Tibial artery (tissue), 4 donors: ENCODE data around the gene IL1A.

Experiments
- DNase-seq, 2 donors: peaks; one replicate each; pipeline ENCODE4 v3.0.0-alpha.2; 2019
- H3K27ac ChIP-seq, 2 donors: fragments of 200-600 bp; sonication (generic) in 1 of 2; 1 replicate in 1 of 2; 2 replicates in 1 of 2; pipeline ENCODE4 v1.5.1; 2018 to 2019; ENCODE audit warnings: mild to moderate bottlenecking in 1 of 2
- H3K27me3 ChIP-seq, 2 donors: fragments of 200-600 bp; sonication (generic) in 1 of 2; one replicate each; pipeline versions ENCODE4 v1.5.1 to v1.6.0; 2016 to 2019
- H3K36me3 ChIP-seq, 3 donors: fragments of 200-600 bp; sonication (generic) in 2 of 3; one replicate each; pipeline ENCODE4 v1.5.1; 2016 to 2019; ENCODE audit warnings: mild to moderate bottlenecking in 2 of 3
- H3K4me1 ChIP-seq, 4 donors: fragments of 200-600 bp; sonication (generic) in 2 of 4; 1 replicate in 3 of 4; 2 replicates in 1 of 4; pipeline ENCODE4 v1.5.1; 2016 to 2019
- H3K4me3 ChIP-seq, 2 donors: fragments of 200-600 bp; sonication (generic) in 1 of 2; 1 replicate in 1 of 2; 2 replicates in 1 of 2; pipeline ENCODE4 v1.5.1; 2018 to 2019; ENCODE audit warnings: mild to moderate bottlenecking in 2 of 2
- H3K9me3 ChIP-seq, 3 donors: fragments of 200-600 bp; sonication (generic) in 1 of 3; one replicate each; pipeline ENCODE4 v1.5.1; 2016 to 2019
- intact Hi-C: fragments of 100-400 bp; cut with DNase I; formaldehyde crosslinking; loops from one replicate; pipeline ENCODE4 v1.15.0; 2023; ENCODE audit warnings: low total_unique reads
- TF ChIP-seq, protein P1 (sequence below), 2 experiments: fragments of 200-600 bp in 1 of 2; fragments of 450-650 bp in 1 of 2; IDR thresholded peaks; one replicate each; pipeline ENCODE4 v1.5.1; 2017 to 2019; ENCODE audit warnings: antibody characterized with exemption in 2 of 2, mild to moderate bottlenecking in 1 of 2, moderate library complexity in 1 of 2

IL1A gene

DNA sequence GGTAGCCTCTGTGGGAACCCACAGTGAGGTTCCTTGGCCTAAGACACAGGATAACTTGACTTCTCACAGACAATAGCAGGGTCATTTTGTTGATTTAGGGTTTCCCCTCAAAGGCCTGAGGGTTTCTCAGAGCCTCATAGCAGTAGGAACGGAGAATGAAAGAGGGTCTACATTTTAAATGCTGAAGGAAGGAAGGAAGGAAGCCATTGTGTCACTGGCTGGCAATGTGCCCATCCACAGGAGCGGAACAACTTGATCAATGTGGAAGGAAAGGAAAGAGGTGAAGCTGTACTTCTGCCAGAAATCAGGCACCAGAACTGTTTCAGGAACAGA lies 47.2 kb upstream of the IL1A start:
- TF ChIP-seq, protein P1, sequence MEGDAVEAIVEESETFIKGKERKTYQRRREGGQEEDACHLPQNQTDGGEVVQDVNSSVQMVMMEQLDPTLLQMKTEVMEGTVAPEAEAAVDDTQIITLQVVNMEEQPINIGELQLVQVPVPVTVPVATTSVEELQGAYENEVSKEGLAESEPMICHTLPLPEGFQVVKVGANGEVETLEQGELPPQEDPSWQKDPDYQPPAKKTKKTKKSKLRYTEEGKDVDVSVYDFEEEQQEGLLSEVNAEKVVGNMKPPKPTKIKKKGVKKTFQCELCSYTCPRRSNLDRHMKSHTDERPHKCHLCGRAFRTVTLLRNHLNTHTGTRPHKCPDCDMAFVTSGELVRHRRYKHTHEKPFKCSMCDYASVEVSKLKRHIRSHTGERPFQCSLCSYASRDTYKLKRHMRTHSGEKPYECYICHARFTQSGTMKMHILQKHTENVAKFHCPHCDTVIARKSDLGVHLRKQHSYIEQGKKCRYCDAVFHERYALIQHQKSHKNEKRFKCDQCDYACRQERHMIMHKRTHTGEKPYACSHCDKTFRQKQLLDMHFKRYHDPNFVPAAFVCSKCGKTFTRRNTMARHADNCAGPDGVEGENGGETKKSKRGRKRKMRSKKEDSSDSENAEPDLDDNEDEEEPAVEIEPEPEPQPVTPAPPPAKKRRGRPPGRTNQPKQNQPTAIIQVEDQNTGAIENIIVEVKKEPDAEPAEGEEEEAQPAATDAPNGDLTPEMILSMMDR (IDR thresholded peaks at IDR 0.05), result no peak
- intact Hi-C loops, result no loop called here
- Histone ChIP-seq H3K36me3 (no peaks in the 10 kb centered on the region), H3K4me1 (no peaks in the 10 kb centered on the region), H3K4me3 (no peak overlapping the region), H3K9me3 (no peaks in the 10 kb centered on the region), H3K27ac (no peak overlapping the region), H3K27me3 (no peaks in the 10 kb centered on the region)
- DNase-seq, result no peak

DNA sequence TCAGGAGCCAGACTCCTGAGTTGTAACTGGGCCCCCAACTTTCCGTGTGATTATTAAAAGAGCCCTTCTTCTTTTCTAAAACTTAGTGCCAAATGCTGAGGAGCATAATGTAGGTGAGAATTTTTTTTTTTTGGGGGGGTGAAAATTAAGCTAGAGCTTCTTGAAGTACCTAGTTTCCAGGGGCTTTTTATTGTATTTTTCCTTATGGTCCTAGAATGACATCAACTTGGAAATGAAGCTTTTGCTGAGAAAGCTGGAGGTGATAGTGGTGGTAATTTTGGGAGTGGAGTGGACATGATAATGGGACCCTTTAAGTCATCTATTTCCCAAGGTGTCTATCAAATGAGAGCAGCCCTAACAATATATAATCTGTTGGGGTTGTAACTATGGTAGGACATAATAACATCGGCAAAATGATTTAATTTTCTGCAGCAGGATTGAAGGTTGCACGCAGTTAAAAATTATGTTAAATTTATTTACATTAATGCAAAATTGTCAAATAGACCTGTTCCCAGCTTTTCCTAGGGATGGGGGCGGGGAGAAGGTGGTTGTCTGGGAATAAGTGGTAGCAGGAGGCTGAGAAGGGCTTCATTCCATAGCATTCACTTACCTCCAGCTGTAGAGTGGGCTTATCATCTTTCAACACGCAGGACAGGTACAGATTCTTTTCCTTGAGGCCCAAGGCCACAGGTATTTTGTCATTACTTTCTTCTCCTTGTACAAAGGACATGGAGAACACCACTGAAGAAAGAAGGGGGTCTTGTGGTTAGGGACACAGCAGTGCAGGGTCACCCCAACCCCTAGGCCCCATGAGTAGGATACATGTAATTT lies 46.6 kb upstream of the IL1A start:
- no peaks in the 10 kb centered on the region for H3K27me3 ChIP-seq
- no peak for DNase-seq
- H3K36me3 ChIP-seq, result no peaks in the 10 kb centered on the region
- no peak overlapping the region for H3K27ac ChIP-seq
- TF ChIP-seq, protein P1 (IDR thresholded peaks at IDR 0.05), result no peak
- intact Hi-C loops, result no loop called here
- no peaks in the 10 kb centered on the region for H3K9me3 ChIP-seq
- H3K4me3 ChIP-seq, result no peak overlapping the region
- H3K4me1 ChIP-seq, result no peaks in the 10 kb centered on the region

DNA sequence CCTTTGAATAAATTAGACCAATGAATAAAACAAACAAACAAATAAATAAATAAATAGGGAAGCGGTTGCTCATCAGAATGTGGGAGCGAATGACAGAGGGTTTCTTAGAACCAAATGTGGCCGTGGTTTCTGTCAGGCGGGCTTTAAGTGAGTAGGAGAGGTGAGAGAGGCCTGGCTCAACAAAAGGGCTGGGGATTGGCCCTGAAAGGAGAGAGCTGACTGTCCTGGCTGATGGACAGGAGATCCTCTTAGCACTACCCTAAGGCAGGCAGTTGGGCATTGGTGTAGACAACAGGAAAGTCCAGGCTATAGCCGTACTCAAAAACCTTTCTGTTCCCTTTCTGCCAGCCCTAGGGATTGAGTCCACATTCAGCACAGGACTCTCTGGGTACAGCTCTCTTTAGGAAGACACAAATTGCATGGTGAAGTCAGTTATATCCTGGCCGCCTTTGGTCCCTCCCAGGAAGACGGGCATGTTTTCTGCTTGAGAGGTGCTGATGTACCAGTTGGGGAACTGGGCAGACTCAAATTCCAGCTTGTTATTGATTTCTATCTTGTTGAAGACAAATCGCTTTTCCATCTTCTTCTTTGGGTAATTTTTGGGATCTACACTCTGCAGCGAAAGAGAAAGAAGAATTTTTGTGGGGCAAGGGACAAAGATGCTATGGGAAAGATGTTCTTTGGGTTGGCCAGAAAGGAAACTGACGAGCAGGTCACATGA lies 45.8 kb upstream of the IL1A start:
- no peaks in the 10 kb centered on the region for H3K4me1 ChIP-seq
- intact Hi-C loops, result no loop called here
- no peaks in the 10 kb centered on the region for H3K36me3 ChIP-seq
- H3K27ac ChIP-seq, result no peak overlapping the region
- TF ChIP-seq, protein P1 (IDR thresholded peaks at IDR 0.05), result no peak
- H3K27me3 ChIP-seq, result no peaks in the 10 kb centered on the region
- H3K4me3 ChIP-seq, result no peak overlapping the region
- H3K9me3 ChIP-seq, result no peaks in the 10 kb centered on the region
- DNase-seq, result no peak

DNA sequence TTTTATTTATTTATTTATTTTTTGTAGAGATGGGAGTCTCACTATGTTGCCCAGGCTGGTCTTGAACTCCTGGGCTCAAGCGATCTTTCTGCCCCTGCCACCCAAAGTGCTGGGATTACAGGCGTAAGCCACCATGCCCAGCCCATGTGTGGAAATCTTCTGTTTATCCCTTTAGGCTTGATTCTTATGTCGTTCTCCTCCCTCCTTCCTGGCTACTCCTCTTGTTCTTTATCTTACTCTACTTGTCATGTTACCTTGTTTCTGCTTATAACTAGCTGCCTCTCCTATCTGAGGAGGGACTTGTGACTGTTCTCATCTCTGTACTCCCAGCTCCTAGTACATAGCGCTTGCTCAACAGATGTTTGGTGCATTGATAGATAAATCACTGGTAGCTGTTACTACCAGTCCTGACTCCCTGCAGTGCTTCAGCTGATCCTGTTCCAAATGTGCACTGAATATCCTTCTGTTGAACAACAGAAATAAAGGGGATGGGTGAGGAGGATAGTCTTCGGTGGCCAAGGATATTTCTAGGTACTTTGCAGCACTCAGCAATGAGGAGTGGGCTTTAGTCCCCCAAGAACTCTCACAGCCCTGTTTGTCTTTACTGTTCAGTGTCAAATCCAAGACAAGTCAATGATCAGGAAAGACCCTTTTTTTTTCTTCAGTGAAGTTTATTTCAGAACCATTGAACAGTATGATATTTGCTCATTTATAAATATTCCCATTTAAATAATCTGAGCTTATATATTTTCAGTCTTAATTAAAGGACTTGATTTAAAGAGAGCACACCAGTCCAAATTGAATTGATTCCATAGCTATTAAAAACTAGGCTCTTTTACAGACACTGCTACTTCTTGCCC lies 45.0 kb upstream of the IL1A start:
- Histone ChIP-seq H3K27me3 (no peaks in the 10 kb centered on the region), H3K9me3 (no peaks in the 10 kb centered on the region), H3K36me3 (no peaks in the 10 kb centered on the region), H3K4me3 (no peak overlapping the region), H3K27ac (no peak overlapping the region), H3K4me1 (no peaks in the 10 kb centered on the region)
- DNase-seq, result no peak
- intact Hi-C loops, result no loop called here
- TF ChIP-seq, protein P1 (IDR thresholded peaks at IDR 0.05), result no peak

DNA sequence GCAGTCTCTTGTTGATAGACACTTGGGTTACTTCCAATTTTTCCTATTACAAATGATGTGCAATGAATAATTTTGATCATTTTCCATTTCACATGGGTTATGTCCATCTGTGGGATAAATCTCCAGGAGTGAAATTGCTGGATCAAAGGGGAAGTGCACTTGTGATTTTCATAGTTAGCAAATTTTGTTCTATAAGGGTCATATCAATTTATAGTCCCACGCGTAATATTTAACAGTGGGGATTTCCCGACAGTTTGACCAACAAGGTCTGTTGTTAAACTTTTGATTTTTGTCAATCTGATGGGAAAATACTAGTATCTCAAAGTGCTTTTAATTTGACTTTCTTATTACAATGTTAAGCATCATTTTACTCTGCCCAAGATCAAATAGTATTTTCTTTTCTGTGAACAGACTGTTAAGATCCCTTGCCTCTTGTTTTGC lies 44.0 kb upstream of the IL1A start:
- H3K9me3 ChIP-seq, result no peaks in the 10 kb centered on the region
- H3K27me3 ChIP-seq, result no peaks in the 10 kb centered on the region
- H3K4me1 ChIP-seq, result no peaks in the 10 kb centered on the region
- H3K36me3 ChIP-seq, result no peaks in the 10 kb centered on the region
- DNase-seq, result no peak
- no peak overlapping the region for H3K4me3 ChIP-seq
- intact Hi-C loops, result no loop called here
- no peak overlapping the region for H3K27ac ChIP-seq
- TF ChIP-seq, protein P1 (IDR thresholded peaks at IDR 0.05), result no peak
